GM19240 (cell line): Measurements from ENCODE around the gene P2RY6.
"Not testable (repeated sequence)": the region's sequence is repeated elsewhere in the genome, so short reads cannot be mapped to it uniquely, and the experiment has no call there.

Experiments used
- DNase-seq: peaks from one replicate; pipeline ENCODE4 v3.0.0; 2011; ENCODE audit warnings: low spot score; ENCODE audit not compliant: insufficient read length

P2RY6 gene

GRCh38 chr11:73259406-73260126 lies 12.6 kb upstream of the P2RY6 start:
- no peak for DNase-seq

GRCh38 chr11:73260127-73260457 lies 12.0 kb upstream of the P2RY6 start:
- no peak for DNase-seq

GRCh38 chr11:73262851-73263495 lies 9.2 kb upstream of the P2RY6 start:
- no peak for DNase-seq

GRCh38 chr11:73263640-73264039 lies 8.5 kb upstream of the P2RY6 start:
- DNase-seq, result no peak

GRCh38 chr11:73265278-73265810 lies 6.8 kb upstream of the P2RY6 start:
- no peak for DNase-seq

GRCh38 chr11:73265853-73266645 lies 6.1 kb upstream of the P2RY6 start:
- DNase-seq, result no peak

GRCh38 chr11:73266646-73267020 lies 5.5 kb upstream of the P2RY6 start:
- no peak for DNase-seq

GRCh38 chr11:73267122-73267846 lies 4.9 kb upstream of the P2RY6 start:
- DNase-seq, result no peak

GRCh38 chr11:73267906-73268540 lies 4.1 kb upstream of the P2RY6 start:
- DNase-seq, result no peak

- DNase-seq, result no peak
These were observed 3.4 kb upstream of the P2RY6 start for GRCh38 chr11:73268671-73269271.

- no peak for DNase-seq
These were observed 2.6 kb upstream of the P2RY6 start for GRCh38 chr11:73269459-73270015.

GRCh38 chr11:73270016-73270854 lies 1.9 kb upstream of the P2RY6 start:
- DNase-seq, result no peak

GRCh38 chr11:73270855-73271477 lies 1.2 kb upstream of the P2RY6 start:
- no peak for DNase-seq

GRCh38 chr11:73271478-73271865 lies 666 bp upstream of the P2RY6 start:
- DNase-seq, result not testable (repeated sequence)

- DNase-seq, result no peak
These were observed 521 bp downstream of the P2RY6 start for GRCh38 chr11:73272680-73273038.

GRCh38 chr11:73273222-73273895 lies 1.2 kb downstream of the P2RY6 start:
- DNase-seq, result no peak

GRCh38 chr11:73274191-73274590 lies 2.1 kb downstream of the P2RY6 start:
- DNase-seq, result not testable (repeated sequence)

GRCh38 chr11:73274722-73275380 lies 2.7 kb downstream of the P2RY6 start:
- DNase-seq, result no peak
